Activated CD8-positive, alpha-beta T cell treated with anti-CD3 and anti-CD28 coated beads for 36 hours (primary cell): ENCODE results near the gene TIMM44. TPM values are rescaled to one million over a fixed set of nuclear protein-coding genes. Genes with fewer than 3 reads are reported as not detected.

Experiments
- ATAC-seq: fragments of 200-7000 bp; cut with Tn5 transposase; one replicate; pipeline ENCODE4 v1.10.0; 2021; ENCODE audit warnings: mild to moderate bottlenecking, moderate library complexity
- CTCF ChIA-PET: fragments of 350-600 bp; sonication (Branson Sonifier 250); formaldehyde crosslinking; loops from one replicate; lab custom pipeline; 2021; ENCODE audit warnings: antibody characterized with exemption; lab: Charles Lee
- POLR2A ChIA-PET: fragments of 350-600 bp; sonication (Branson Sonifier 250); formaldehyde crosslinking; loops from one replicate; lab custom pipeline; 2021; ENCODE audit warnings: antibody characterized with exemption; lab: Charles Lee
- DNase-seq: peaks from one replicate; pipeline ENCODE4 v3.0.0-alpha.2; 2020
- H3K27ac Mint-ChIP-seq: one replicate; pipeline ENCODE4 v1.8.0; 2021; ENCODE audit warnings: mild to moderate bottlenecking, mixed read lengths
- H3K27me3 Mint-ChIP-seq: one replicate; pipeline ENCODE4 v1.8.0; 2021; ENCODE audit warnings: mixed read lengths
- H3K36me3 Mint-ChIP-seq: one replicate; pipeline ENCODE4 v1.8.0; 2021; ENCODE audit warnings: low read depth, mixed read lengths
- H3K4me1 Mint-ChIP-seq: one replicate; pipeline ENCODE4 v1.8.0; 2021; ENCODE audit warnings: low read depth, mixed read lengths
- H3K4me3 Mint-ChIP-seq: one replicate; pipeline ENCODE4 v1.8.0; 2021; ENCODE audit warnings: mild to moderate bottlenecking, moderate library complexity, mixed read lengths
- H3K9me3 Mint-ChIP-seq: one replicate; pipeline ENCODE4 v1.8.0; 2021; ENCODE audit warnings: mixed read lengths
- intact Hi-C: fragments of 100-400 bp; cut with micrococcal nuclease; formaldehyde crosslinking; loops from one replicate; pipeline ENCODE4 v1.10.0; 2022
- total RNA-seq, 2 experiments: library from RNA; stranded (reverse); gene quantifications; one replicate each; pipeline ENCODE4 v1.2.3, GENCODE V29; 2021
- TF ChIP-seq, protein P1 (sequence below): fragments of 200-600 bp; IDR thresholded peaks from one replicate; pipeline ENCODE4 v1.8.0; 2022; ENCODE audit warnings: antibody characterized with exemption, mild to moderate bottlenecking

Gene TIMM44
- total RNA-seq, 2 experiments from 2014 or later = 92.3 to 95.5 TPM

DNA sequence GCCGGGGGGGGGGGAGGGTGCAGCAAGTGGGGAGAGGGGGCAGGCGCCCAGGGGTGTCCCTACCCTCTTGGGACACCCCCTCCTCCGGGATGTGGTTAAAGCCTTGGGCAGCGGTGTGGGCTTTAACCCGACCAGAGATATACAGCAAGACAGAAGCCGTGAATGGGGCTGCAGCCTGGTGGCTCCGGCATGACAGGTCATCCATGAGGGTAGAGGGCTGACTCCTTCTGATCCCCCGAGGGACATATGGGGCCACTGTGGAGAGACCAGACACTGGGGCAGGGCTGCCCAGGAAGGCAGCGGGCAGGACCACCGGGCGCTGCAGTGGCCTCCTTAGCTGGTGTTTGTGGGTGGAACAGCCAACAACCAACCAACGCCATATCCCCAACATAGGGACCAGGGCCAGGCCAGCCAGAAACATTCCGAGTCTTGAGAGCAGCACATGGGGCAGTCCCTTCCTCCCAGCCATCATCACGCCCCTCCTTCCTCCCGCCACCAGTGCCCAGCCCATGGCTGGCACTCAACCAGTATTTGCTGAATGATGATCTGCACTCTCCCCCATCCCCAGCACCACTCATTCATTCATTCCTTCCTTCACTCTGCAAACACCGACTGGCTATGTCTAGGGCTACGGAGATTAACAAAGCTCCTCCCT, 43.8 kb upstream of the TIMM44 start:
- no peak overlapping the region for H3K4me3 Mint-ChIP-seq
- no peaks in the 10 kb centered on the region for H3K27me3 Mint-ChIP-seq
- DNase-seq (no peak), ATAC-seq (no peak)
- peaks cover 5% of the 10 kb centered on the region for H3K4me1 Mint-ChIP-seq
- TF ChIP-seq, protein P1, sequence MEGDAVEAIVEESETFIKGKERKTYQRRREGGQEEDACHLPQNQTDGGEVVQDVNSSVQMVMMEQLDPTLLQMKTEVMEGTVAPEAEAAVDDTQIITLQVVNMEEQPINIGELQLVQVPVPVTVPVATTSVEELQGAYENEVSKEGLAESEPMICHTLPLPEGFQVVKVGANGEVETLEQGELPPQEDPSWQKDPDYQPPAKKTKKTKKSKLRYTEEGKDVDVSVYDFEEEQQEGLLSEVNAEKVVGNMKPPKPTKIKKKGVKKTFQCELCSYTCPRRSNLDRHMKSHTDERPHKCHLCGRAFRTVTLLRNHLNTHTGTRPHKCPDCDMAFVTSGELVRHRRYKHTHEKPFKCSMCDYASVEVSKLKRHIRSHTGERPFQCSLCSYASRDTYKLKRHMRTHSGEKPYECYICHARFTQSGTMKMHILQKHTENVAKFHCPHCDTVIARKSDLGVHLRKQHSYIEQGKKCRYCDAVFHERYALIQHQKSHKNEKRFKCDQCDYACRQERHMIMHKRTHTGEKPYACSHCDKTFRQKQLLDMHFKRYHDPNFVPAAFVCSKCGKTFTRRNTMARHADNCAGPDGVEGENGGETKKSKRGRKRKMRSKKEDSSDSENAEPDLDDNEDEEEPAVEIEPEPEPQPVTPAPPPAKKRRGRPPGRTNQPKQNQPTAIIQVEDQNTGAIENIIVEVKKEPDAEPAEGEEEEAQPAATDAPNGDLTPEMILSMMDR = no peak
- intact Hi-C loops = no loop called here
- H3K27ac Mint-ChIP-seq = no peak overlapping the region
- POLR2A ChIA-PET = no interaction called here
- peaks cover 31% of the 10 kb centered on the region for H3K36me3 Mint-ChIP-seq
- H3K9me3 Mint-ChIP-seq = no peaks in the 10 kb centered on the region
- CTCF ChIA-PET = interaction anchor here (0.7 to 2.3 kb wide), 2 partner anchors 15 to 17 kb away, joined by 3 to 11 read pairs; no protein-coding TSS in a partner anchor

DNA sequence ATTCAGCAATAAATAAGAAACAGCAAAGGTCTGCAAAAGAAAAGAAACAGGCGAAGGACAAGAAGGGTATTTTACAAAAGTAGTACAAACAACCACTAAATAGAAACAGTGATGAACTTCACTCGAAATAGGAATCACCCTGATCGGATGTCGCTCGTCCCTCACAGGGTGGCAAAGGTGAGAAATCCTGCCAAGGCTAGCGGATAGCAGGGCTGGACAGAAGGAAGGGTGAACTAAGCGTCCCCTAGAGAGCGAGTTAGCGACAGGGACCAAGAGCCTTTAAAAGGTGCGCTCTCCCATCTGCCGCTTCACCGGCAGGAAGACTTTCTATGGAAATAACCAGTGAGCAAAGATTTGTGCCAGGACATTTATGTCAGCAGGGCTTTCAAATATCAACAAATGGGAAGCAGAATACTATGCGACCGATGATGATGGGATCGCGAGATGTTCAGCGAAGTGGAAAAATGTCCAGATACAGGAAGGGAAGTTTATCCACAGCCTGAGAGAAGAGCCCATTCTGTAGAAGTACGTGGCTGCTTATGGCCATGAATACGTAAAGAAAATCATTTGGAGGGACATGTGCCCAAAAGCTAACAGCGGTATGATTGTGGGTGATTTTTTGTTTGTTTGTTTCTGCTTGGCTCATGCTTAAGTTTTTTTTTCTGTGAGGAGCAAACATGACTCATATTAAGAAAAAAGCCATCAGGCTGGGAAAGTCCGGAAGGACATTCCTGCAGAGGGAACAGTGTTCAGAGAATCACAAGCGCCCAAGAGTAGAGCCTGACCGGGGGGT, 43.1 kb upstream of the TIMM44 start:
- Mint-ChIP-seq H3K4me1 (peaks cover 5% of the 10 kb centered on the region), H3K36me3 (peaks cover 29% of the 10 kb centered on the region), H3K27me3 (no peaks in the 10 kb centered on the region), H3K9me3 (no peaks in the 10 kb centered on the region), H3K4me3 (no peak overlapping the region), H3K27ac (no peak overlapping the region)
- ATAC-seq (no peak), DNase-seq (no peak)
- TF ChIP-seq, protein P1 = no peak
- intact Hi-C loops = no loop called here
- ChIA-PET POLR2A (no interaction called here), CTCF (interaction anchor here (1.4 kb wide), 1 partner anchor 16 kb away, joined by 4 read pairs; no protein-coding TSS in a partner anchor)

DNA sequence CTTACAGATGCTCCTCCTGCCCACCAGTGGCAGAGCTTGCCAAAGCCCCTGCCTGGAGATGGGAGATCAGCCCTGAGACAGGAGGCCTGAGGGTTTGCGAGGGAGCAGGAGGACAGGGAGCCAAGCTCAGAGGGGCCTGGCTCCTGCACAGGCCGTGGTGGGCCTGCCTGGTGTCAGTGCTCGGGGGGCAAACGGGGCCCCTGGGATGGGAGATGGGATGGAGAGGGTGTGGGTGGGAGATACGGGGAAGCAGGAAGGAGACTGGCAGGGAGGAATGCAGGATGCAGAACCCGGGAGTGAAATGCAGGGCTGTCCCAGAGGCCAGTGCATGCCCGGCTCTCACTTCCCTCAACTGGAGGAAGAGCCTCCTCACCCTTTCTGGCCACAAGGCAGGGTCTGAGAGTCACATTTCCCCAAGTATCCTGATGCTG, 42.0 kb upstream of the TIMM44 start:
- DNase-seq (no peak), ATAC-seq (no peak)
- ChIA-PET CTCF (interaction anchor here (1.4 kb wide), 1 partner anchor 17 kb away, joined by 4 read pairs; no protein-coding TSS in a partner anchor), POLR2A (no interaction called here)
- TF ChIP-seq, protein P1 = no peak
- Mint-ChIP-seq H3K36me3 (peaks cover 24% of the 10 kb centered on the region), H3K27ac (no peak overlapping the region), H3K4me1 (peaks cover 5% of the 10 kb centered on the region), H3K9me3 (no peaks in the 10 kb centered on the region), H3K27me3 (no peaks in the 10 kb centered on the region), H3K4me3 (no peak overlapping the region)
- intact Hi-C loops = no loop called here

DNA sequence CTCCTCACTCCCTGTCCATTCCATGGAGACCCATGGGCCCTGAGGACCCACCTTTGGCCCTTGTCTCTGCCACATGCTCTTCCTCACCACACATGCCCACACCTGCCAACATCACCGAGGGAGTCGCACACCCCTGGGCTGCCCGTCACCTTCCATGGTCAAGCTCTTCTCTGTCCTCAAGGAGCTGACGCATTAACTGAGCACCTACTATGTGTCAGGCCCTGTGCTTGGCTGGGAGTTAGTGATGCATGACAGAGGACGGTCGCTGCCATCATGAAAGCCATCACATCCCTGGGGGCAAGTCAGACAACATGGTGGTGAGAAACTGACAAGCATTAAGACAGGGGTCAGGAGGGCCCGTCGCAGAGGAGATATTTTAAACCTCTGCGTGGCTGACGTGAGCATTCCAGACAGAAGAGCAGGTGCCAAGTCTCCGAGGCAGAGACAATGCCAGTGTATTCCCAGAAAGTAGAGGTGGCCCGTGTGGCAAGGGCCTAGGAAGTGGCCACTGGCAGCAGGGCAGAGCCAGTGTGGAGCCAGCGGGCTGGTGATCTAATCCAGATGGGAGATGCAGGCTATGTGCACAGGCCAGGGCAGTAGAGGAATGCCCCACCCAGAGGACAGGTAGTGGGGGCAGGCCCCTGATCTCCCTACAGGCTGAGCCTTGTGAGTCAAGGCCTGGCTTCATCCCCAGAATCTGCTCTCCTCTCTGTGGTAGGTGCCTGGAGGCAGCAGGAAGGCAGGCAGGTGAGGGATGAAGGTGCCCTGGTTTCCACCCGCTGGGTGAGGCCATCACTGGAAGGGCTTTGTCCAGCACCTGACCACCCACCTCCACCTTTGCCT, 40.8 kb upstream of the TIMM44 start:
- no peak for ATAC-seq
- no peaks in the 10 kb centered on the region for H3K9me3 Mint-ChIP-seq
- H3K27ac Mint-ChIP-seq = no peak overlapping the region
- ChIA-PET CTCF (interaction anchor here (0.6 to 0.9 kb wide), 2 partner anchors 18 to 26 kb away, joined by 3 read pairs; no protein-coding TSS in a partner anchor), POLR2A (no interaction called here)
- intact Hi-C loops = no loop called here
- H3K4me3 Mint-ChIP-seq = no peak overlapping the region
- peaks cover 24% of the 10 kb centered on the region for H3K36me3 Mint-ChIP-seq
- no peak for DNase-seq
- TF ChIP-seq, protein P1 = no peak
- peaks cover 5% of the 10 kb centered on the region for H3K4me1 Mint-ChIP-seq
- no peaks in the 10 kb centered on the region for H3K27me3 Mint-ChIP-seq
